CD4-positive, alpha-beta T cell (primary cell): ENCODE measurements around the gene IFI30. TPM values are rescaled to one million over a fixed set of nuclear protein-coding genes. Genes with fewer than 3 reads are reported as not detected.

Experiments
- ATAC-seq: fragments of 200-7000 bp; cut with Tn5 transposase; one replicate; pipeline ENCODE4 v1.10.0; 2022; ENCODE audit warnings: mild to moderate bottlenecking; ENCODE audit not compliant: poor library complexity
- CTCF ChIA-PET: fragments of 350-600 bp; sonication (Branson Sonifier 250); formaldehyde crosslinking; loops from one replicate; lab custom pipeline; 2021; ENCODE audit warnings: antibody characterized with exemption, inconsistent platforms; lab: Charles Lee
- POLR2A ChIA-PET: fragments of 350-600 bp; sonication (Branson Sonifier 250); formaldehyde crosslinking; loops from one replicate; lab custom pipeline; 2021; ENCODE audit warnings: antibody characterized with exemption, inconsistent platforms; lab: Charles Lee
- DNase-seq, 14 experiments: peaks; one replicate each; pipeline ENCODE4 v3.0.0-alpha.2; 2013 to 2020; ENCODE audit warnings: mixed read lengths in 2 of 14
- H3K27ac ChIP-seq, 2 donors: one replicate each; pipeline versions ENCODE4 v1.5.1 to v1.7.0; 2013; ENCODE audit warnings: low read length in 2 of 2, low read depth in 1 of 2, mild to moderate bottlenecking in 1 of 2
- H3K27me3 ChIP-seq, 2 experiments: 1 replicate in 1 of 2; 2 replicates in 1 of 2; pipeline versions ENCODE4 v1.6.1 to v1.7.0; 2013; ENCODE audit warnings: low read length in 2 of 2, control low read depth in 1 of 2, mild to moderate bottlenecking in 1 of 2, moderate library complexity in 1 of 2; ENCODE audit not compliant: insufficient read depth in 2 of 2, control insufficient read depth in 1 of 2
- H3K36me3 ChIP-seq: one replicate; pipeline ENCODE4 v1.6.1; 2013; ENCODE audit warnings: low read length, control low read depth; ENCODE audit not compliant: insufficient read depth
- H3K4me1 ChIP-seq: one replicate; pipeline ENCODE4 v1.6.1; 2013; ENCODE audit warnings: low read length, control low read depth; ENCODE audit not compliant: insufficient read depth
- H3K4me3 ChIP-seq: one replicate; pipeline ENCODE4 v1.5.1; 2013; ENCODE audit warnings: mild to moderate bottlenecking, low read length, moderate library complexity
- H3K9me3 ChIP-seq, 2 experiments: 1 replicate in 1 of 2; 2 replicates in 1 of 2; pipeline versions ENCODE4 v1.6.1 to v1.7.0; 2013; ENCODE audit warnings: low read length in 2 of 2, mild to moderate bottlenecking in 2 of 2, control low read depth in 1 of 2, moderate library complexity in 1 of 2; ENCODE audit not compliant: control insufficient read depth in 1 of 2, insufficient read depth in 1 of 2
- H3K27ac Mint-ChIP-seq: one replicate; pipeline ENCODE4 v1.8.0; 2020; ENCODE audit warnings: mixed read lengths
- H3K27me3 Mint-ChIP-seq: one replicate; pipeline ENCODE4 v1.8.0; 2021; ENCODE audit warnings: mixed read lengths
- H3K36me3 Mint-ChIP-seq: one replicate; pipeline ENCODE4 v1.8.0; 2021; ENCODE audit warnings: low read depth, mixed read lengths
- H3K4me1 Mint-ChIP-seq: one replicate; pipeline ENCODE4 v1.8.0; 2021; ENCODE audit warnings: low read depth, mixed read lengths
- H3K4me3 Mint-ChIP-seq: one replicate; pipeline ENCODE4 v1.8.0; 2020; ENCODE audit warnings: mild to moderate bottlenecking, mixed read lengths
- H3K9me3 Mint-ChIP-seq: one replicate; pipeline ENCODE4 v1.8.0; 2020; ENCODE audit warnings: mixed read lengths
- intact Hi-C, 2 experiments: fragments of 100-400 bp; cut with DNase I in 1 of 2; cut with micrococcal nuclease in 1 of 2; formaldehyde crosslinking; loops; one replicate each; pipeline versions ENCODE4 v1.15.1 to v1.9.0; 2023 to 2025; cut with DNase I, micrococcal nuclease
- total RNA-seq, 174 experiments: library from RNA in 2 of 174; stranded (reverse) in 2 of 174; gene quantifications; one replicate each; pipeline ENCODE4 v1.2.3 and lab custom pipeline; 2021 to 2026
- TF ChIP-seq, protein P1 (sequence below): fragments of 200-600 bp; IDR thresholded peaks from one replicate; pipeline ENCODE4 v1.8.0; 2022; ENCODE audit warnings: antibody characterized with exemption, mild to moderate bottlenecking

IFI30 gene
- total RNA-seq, 2 experiments from 2014 or later, result 10.6 to 10.7 TPM

- intact Hi-C loops, result no loop called here
- Mint-ChIP-seq H3K9me3 (no peaks in the 10 kb centered on the region), H3K27ac (no peak overlapping the region), H3K4me3 (no peak overlapping the region), H3K27me3 (no peaks in the 10 kb centered on the region), H3K36me3 (peaks cover 63% of the 10 kb centered on the region), H3K4me1 (no peaks in the 10 kb centered on the region)
- Histone ChIP-seq H3K9me3 (no peaks in the 10 kb centered on the region), H3K36me3 (peaks cover 69% of the 10 kb centered on the region), H3K27me3 (no peaks in the 10 kb centered on the region), H3K4me3 (no peak overlapping the region), H3K4me1 (no peaks in the 10 kb centered on the region), H3K27ac (no peak overlapping the region)
- ChIA-PET POLR2A (interaction anchor here (0.7 to 1.6 kb wide), 3 partner anchors 14 to 26 kb away, joined by 3 to 4 read pairs (median 3); no protein-coding TSS in a partner anchor), CTCF (no interaction called here)
- TF ChIP-seq, protein P1, sequence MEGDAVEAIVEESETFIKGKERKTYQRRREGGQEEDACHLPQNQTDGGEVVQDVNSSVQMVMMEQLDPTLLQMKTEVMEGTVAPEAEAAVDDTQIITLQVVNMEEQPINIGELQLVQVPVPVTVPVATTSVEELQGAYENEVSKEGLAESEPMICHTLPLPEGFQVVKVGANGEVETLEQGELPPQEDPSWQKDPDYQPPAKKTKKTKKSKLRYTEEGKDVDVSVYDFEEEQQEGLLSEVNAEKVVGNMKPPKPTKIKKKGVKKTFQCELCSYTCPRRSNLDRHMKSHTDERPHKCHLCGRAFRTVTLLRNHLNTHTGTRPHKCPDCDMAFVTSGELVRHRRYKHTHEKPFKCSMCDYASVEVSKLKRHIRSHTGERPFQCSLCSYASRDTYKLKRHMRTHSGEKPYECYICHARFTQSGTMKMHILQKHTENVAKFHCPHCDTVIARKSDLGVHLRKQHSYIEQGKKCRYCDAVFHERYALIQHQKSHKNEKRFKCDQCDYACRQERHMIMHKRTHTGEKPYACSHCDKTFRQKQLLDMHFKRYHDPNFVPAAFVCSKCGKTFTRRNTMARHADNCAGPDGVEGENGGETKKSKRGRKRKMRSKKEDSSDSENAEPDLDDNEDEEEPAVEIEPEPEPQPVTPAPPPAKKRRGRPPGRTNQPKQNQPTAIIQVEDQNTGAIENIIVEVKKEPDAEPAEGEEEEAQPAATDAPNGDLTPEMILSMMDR, result no peak
- DNase-seq, result peak in 1 of 14 experiments; percentile 26
- ATAC-seq, result no peak
These were observed 28.1 kb upstream of the IFI30 start for GRCh38 chr19:18145391-18145999.

DNA sequence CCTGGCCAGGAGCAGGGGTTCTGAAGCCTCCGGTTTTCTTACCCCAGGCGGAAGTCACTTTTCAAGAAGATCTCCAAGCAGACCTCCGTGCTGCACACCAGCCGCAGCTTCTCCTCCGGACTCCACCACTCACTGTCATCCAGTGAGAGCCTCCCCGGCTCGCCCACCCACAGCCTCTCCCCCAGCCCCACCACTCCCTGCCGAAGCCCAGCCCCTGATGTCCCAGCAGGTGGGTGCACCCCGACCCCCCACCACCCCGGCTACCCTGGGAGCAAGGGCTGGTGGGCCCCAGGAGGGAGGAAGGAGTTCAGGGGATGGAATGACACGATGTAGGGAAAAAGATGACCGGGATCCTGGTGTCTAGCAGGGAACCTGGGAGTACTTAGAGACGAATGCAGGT is 26.2 kb upstream of the IFI30 start:
- peaks cover 4% of the 10 kb centered on the region for H3K4me1 Mint-ChIP-seq
- Histone ChIP-seq H3K36me3 (peaks cover 58% of the 10 kb centered on the region), H3K27me3 (no peaks in the 10 kb centered on the region), H3K4me3 (no peak overlapping the region), H3K4me1 (peaks cover 12% of the 10 kb centered on the region), H3K27ac (no peak overlapping the region), H3K9me3 (no peaks in the 10 kb centered on the region)
- H3K36me3 Mint-ChIP-seq, result peaks cover 54% of the 10 kb centered on the region
- ATAC-seq (no peak), DNase-seq (peak in 1 of 14 experiments; percentile 17)
- CTCF ChIA-PET, result no interaction called here
- no peak overlapping the region for H3K4me3 Mint-ChIP-seq
- H3K27me3 Mint-ChIP-seq, result no peaks in the 10 kb centered on the region
- intact Hi-C loops, result no loop called here
- POLR2A ChIA-PET, result no interaction called here
- no peaks in the 10 kb centered on the region for H3K9me3 Mint-ChIP-seq
- TF ChIP-seq, protein P1, result no peak
- no peak overlapping the region for H3K27ac Mint-ChIP-seq

DNA sequence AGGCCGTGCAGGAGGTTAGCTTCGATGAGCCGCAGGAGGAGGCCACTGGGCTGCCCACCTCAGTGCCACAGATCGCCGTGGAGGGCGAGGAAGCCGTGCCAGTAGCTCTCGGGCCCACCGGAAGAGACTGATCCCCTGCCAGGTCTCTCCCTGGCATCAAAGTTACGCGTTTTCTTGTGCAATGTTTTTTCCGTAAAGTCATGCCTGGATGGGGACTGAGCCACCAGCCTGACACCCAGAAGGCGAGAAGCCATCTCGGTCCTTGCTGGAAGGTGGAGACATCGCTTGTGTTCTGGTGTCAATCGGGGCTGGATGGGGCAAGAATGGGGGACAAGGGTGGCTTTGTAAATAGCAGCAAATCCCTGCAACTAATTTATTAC is 24.0 kb upstream of the IFI30 start:
- CTCF ChIA-PET, result interaction anchor here (0.7 kb wide), 1 partner anchor 89 kb away, joined by 4 read pairs; no protein-coding TSS in a partner anchor
- no peak overlapping the region for H3K4me3 ChIP-seq
- H3K27me3 ChIP-seq, result no peaks in the 10 kb centered on the region
- no peak overlapping the region for H3K27ac Mint-ChIP-seq
- no peak overlapping the region for H3K27ac ChIP-seq
- ATAC-seq, result no peak
- no peaks in the 10 kb centered on the region for H3K9me3 Mint-ChIP-seq
- peaks cover 36% of the 10 kb centered on the region for H3K36me3 ChIP-seq
- H3K27me3 Mint-ChIP-seq, result no peaks in the 10 kb centered on the region
- H3K4me1 ChIP-seq, result peaks cover 30% of the 10 kb centered on the region
- H3K4me1 Mint-ChIP-seq, result peaks cover 16% of the 10 kb centered on the region
- H3K4me3 Mint-ChIP-seq, result no peak overlapping the region
- intact Hi-C loops, result no loop called here
- no peaks in the 10 kb centered on the region for H3K9me3 ChIP-seq
- POLR2A ChIA-PET, result no interaction called here
- no peak for DNase-seq
- TF ChIP-seq, protein P1, result no peak
- H3K36me3 Mint-ChIP-seq, result peaks cover 54% of the 10 kb centered on the region
